Measurements from ENCODE around the gene SLC35E1. TPM values are rescaled to one million over a fixed set of nuclear protein-coding genes. Genes with fewer than 3 reads are reported as not detected.

The SLC35E1 gene
- total and polyA plus RNA-seq, 2 of the 13 experiments (the other 11 are each of a cell fraction or from before 2014, with no cell fraction given) = 21.2 to 46.5 TPM

GRCh38 chr19:16572332-16573211 is at the start of gene SLC35E1 (continued):
- TF ChIP-seq, protein P1, sequence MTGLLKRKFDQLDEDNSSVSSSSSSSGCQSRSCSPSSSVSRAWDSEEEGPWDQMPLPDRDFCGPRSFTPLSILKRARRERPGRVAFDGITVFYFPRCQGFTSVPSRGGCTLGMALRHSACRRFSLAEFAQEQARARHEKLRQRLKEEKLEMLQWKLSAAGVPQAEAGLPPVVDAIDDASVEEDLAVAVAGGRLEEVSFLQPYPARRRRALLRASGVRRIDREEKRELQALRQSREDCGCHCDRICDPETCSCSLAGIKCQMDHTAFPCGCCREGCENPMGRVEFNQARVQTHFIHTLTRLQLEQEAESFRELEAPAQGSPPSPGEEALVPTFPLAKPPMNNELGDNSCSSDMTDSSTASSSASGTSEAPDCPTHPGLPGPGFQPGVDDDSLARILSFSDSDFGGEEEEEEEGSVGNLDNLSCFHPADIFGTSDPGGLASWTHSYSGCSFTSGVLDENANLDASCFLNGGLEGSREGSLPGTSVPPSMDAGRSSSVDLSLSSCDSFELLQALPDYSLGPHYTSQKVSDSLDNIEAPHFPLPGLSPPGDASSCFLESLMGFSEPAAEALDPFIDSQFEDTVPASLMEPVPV (CRISPR knock-in tag; IDR thresholded peaks at IDR 0.05) = peak; percentile 53; the same call in 1 of the 2 replicates
- no peak for TF ChIP-seq ZNF83 (CRISPR knock-in tag; IDR thresholded peaks at IDR 0.05; ENCODE audit: borderline replicate concordance)
- TF ChIP-seq ZHX1 (CRISPR knock-in tag; IDR thresholded peaks at IDR 0.05; ENCODE audit: low read depth) = peak; percentile 68; the same call in 1 of the 2 replicates
- no peak; the same call in 1 of the 2 replicates for TF ChIP-seq HOXD1 (CRISPR knock-in tag; IDR thresholded peaks at IDR 0.05)
- TF ChIP-seq HNF4A (CRISPR knock-in tag; IDR thresholded peaks at IDR 0.05) = peak; percentile 59
- TF ChIP-seq DR1 (CRISPR knock-in tag; IDR thresholded peaks at IDR 0.05) = peak; percentile 32; the same call in 1 of the 2 replicates
- no peak for TF ChIP-seq ZBTB37 (CRISPR knock-in tag; IDR thresholded peaks at IDR 0.05)
- TF ChIP-seq CERS6 (CRISPR knock-in tag; IDR thresholded peaks at IDR 0.05) = no peak
- TF ChIP-seq, protein P2, sequence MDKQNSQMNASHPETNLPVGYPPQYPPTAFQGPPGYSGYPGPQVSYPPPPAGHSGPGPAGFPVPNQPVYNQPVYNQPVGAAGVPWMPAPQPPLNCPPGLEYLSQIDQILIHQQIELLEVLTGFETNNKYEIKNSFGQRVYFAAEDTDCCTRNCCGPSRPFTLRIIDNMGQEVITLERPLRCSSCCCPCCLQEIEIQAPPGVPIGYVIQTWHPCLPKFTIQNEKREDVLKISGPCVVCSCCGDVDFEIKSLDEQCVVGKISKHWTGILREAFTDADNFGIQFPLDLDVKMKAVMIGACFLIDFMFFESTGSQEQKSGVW (CRISPR knock-in tag; IDR thresholded peaks at IDR 0.05; ENCODE audit: borderline replicate concordance) = no peak
- no peak for TF ChIP-seq ZNF670 (CRISPR knock-in tag; IDR thresholded peaks at IDR 0.05; ENCODE audit: borderline replicate concordance)
- TF ChIP-seq EP300 (IDR thresholded peaks at IDR 0.05; ENCODE audit: low read depth in 2 of 2, low read length in 2 of 2) = no peak
- TF ChIP-seq EP300 (CRISPR knock-in tag; IDR thresholded peaks at IDR 0.05; ENCODE audit: borderline replicate concordance) = no peak
- TF ChIP-seq, protein P3, sequence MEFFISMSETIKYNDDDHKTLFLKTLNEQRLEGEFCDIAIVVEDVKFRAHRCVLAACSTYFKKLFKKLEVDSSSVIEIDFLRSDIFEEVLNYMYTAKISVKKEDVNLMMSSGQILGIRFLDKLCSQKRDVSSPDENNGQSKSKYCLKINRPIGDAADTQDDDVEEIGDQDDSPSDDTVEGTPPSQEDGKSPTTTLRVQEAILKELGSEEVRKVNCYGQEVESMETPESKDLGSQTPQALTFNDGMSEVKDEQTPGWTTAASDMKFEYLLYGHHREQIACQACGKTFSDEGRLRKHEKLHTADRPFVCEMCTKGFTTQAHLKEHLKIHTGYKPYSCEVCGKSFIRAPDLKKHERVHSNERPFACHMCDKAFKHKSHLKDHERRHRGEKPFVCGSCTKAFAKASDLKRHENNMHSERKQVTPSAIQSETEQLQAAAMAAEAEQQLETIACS (CRISPR knock-in tag; IDR thresholded peaks at IDR 0.05) = no peak
- no peak for TF ChIP-seq ZNF672 (CRISPR knock-in tag; IDR thresholded peaks at IDR 0.05)
- TF ChIP-seq, protein P4, sequence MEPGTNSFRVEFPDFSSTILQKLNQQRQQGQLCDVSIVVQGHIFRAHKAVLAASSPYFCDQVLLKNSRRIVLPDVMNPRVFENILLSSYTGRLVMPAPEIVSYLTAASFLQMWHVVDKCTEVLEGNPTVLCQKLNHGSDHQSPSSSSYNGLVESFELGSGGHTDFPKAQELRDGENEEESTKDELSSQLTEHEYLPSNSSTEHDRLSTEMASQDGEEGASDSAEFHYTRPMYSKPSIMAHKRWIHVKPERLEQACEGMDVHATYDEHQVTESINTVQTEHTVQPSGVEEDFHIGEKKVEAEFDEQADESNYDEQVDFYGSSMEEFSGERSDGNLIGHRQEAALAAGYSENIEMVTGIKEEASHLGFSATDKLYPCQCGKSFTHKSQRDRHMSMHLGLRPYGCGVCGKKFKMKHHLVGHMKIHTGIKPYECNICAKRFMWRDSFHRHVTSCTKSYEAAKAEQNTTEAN (CRISPR knock-in tag; conservative IDR thresholded peaks at IDR 0.05) = peak; percentile 50; the same call in 1 of the 2 replicates
- TF ChIP-seq PTBP1 (IDR thresholded peaks at IDR 0.05; ENCODE audit: low read depth, low read length, poor library complexity, severe bottlenecking) = no peak
- TF ChIP-seq RARA (CRISPR knock-in tag; IDR thresholded peaks at IDR 0.05) = peak; percentile 48

All from HepG2 (cell line).